Mesendoderm (in vitro differentiated cells): ENCODE measurements around the gene CHST5.

ENCODE experiments used
- DNase-seq: peaks from one replicate; pipeline ENCODE4 v3.0.0; 2013
- H2AK5ac ChIP-seq: 2 replicates; pipeline ENCODE4 v1.6.1; 2013; ENCODE audit warnings: low read length, inconsistent platforms
- H2BK120ac ChIP-seq: 2 replicates; pipeline ENCODE4 v1.6.1; 2013; ENCODE audit warnings: low read depth, mild to moderate bottlenecking, low read length, moderate library complexity, mixed read lengths
- H2BK15ac ChIP-seq: replicated peaks from 2 replicates; pipeline ENCODE4 v1.6.1; 2013; ENCODE audit warnings: low read depth, mild to moderate bottlenecking, moderate library complexity
- H2BK5ac ChIP-seq: 2 replicates; pipeline ENCODE4 v1.6.1; 2013; ENCODE audit warnings: low read length, inconsistent platforms
- H3K18ac ChIP-seq: 2 replicates; pipeline ENCODE4 v1.6.1; 2013; ENCODE audit warnings: mild to moderate bottlenecking, low read length, mixed read lengths
- H3K23ac ChIP-seq: one replicate; pipeline ENCODE4 v1.6.1; 2013; ENCODE audit warnings: low read length
- H3K27ac ChIP-seq: 2 replicates; pipeline ENCODE4 v1.5.1; 2013; ENCODE audit warnings: low read depth, mild to moderate bottlenecking, inconsistent platforms, low read length, moderate library complexity
- H3K27me3 ChIP-seq: 2 replicates; pipeline ENCODE4 v1.6.1; 2013; ENCODE audit warnings: low read length, control low read depth, mild to moderate bottlenecking, inconsistent platforms; ENCODE audit not compliant: insufficient read depth, poor library complexity
- H3K36me3 ChIP-seq: 2 replicates; pipeline ENCODE4 v1.6.1; 2013; ENCODE audit warnings: low read length, inconsistent platforms; ENCODE audit not compliant: control insufficient read depth, insufficient read depth
- H3K4ac ChIP-seq: one replicate; pipeline ENCODE4 v1.6.1; 2013; ENCODE audit warnings: low read depth, mild to moderate bottlenecking, low read length, moderate library complexity
- H3K4me1 ChIP-seq: 2 replicates; pipeline ENCODE4 v1.6.1; 2013; ENCODE audit warnings: low read depth, low read length, inconsistent platforms; ENCODE audit not compliant: control insufficient read depth
- H3K4me2 ChIP-seq: 2 replicates; pipeline ENCODE4 v1.6.1; 2013; ENCODE audit warnings: low read length
- H3K4me3 ChIP-seq: 2 replicates; pipeline ENCODE4 v1.5.1; 2013; ENCODE audit warnings: mild to moderate bottlenecking, low read length
- H3K56ac ChIP-seq: one replicate; pipeline ENCODE4 v1.6.1; 2013; ENCODE audit warnings: low read length
- H3K79me1 ChIP-seq: 2 replicates; pipeline ENCODE4 v1.6.1; 2013; ENCODE audit warnings: low read length, inconsistent platforms
- H3K79me2 ChIP-seq: 2 replicates; pipeline ENCODE4 v1.6.1; 2013; ENCODE audit warnings: mild to moderate bottlenecking, low read length; ENCODE audit not compliant: control insufficient read depth, insufficient read depth
- H3K9ac ChIP-seq: 2 replicates; pipeline ENCODE4 v1.6.1; 2013; ENCODE audit warnings: low read length, inconsistent platforms
- H4K5ac ChIP-seq: one replicate; pipeline ENCODE4 v1.6.1; 2013; ENCODE audit warnings: low read length
- H4K8ac ChIP-seq: one replicate; pipeline ENCODE4 v1.6.1; 2013; ENCODE audit warnings: low read depth, mild to moderate bottlenecking, control low read depth, low read length, moderate library complexity
- WGBS: extraction: QIAGEN DNeasy Blood & Tissue Kit; methylation state at CpG from one replicate; pipeline ENCODE4 v1.1.7; 2013; ENCODE audit warnings: low lambda C conversion rate, missing lambda C conversion rate; ENCODE audit not compliant: insufficient coverage; ENCODE audit errors: extremely low coverage; 5-methylcytosine and 5-hydroxymethylcytosine counted together

CHST5 gene

DNA sequence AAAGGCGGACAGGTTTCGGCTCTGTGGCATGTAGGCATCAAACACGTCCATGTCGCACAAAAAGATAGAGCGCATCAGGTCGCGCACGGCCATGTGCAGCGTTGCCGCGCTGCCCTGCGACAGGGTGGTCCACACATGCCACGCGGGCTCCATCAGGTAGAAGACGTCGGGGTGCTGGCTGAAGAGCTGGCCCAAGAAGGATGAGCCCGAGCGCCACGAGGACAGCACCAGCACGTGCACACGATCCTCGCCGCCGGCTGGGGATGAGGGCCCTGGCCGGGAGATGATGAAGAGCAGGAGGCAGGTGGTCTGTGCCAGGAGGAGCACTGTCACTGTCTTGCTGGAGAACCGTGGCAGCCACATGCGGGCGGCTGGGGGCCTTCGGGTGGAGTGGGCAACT is 5.9 kb downstream of the CHST5 start:
- H3K4me3 ChIP-seq = no peak overlapping the region
- no CpG with 5 or more reads among the region's 29 CpGs for WGBS
- H3K79me2 ChIP-seq = no peaks in the 10 kb centered on the region

DNA sequence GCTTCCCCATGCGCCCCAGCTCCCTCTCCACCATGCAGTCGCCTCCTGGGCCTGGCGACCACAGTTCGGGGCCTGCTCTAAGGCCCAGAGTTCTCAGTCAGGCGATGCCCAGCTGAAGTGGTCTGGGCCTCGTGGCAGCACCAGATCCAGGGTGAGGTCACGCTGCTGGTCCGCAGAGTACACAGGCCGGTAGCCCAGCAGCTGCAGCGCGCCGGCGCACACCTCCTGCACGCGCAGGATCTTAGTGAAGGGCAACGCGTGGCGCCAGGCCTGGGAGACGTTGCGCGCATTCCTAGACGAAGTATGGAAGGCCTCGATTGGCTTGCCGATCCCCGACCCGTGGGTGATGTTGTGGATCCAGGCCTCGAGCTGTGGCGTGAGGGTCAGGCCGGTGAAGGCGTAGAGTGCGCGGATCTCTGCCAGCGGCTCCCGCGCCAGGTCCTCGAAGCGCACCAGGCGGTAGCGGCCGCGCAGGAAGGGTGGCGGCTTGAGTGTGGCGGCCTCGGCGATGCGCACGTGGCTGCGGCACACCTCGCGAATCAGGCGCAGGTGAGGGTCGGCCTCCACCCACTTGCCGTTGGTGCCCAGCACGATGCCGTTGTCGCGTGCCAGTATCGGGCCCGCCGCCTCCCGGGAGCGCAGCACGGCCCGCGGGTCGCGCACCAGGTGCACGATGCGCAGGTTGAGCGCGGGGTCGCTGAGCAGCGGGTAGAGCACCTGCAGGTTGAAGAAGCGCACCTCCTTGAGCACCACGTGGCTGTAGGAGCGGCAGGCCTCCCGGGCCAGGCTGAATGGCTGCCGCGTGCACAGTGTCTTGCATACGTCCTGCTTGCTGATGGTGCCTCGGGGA is 6.6 kb downstream of the CHST5 start:
- H3K9ac ChIP-seq = no peak overlapping the region
- no peak overlapping the region for H3K56ac ChIP-seq
- H4K5ac ChIP-seq = no peak overlapping the region
- H2BK120ac ChIP-seq = no peak overlapping the region
- H3K27ac ChIP-seq = no peak overlapping the region
- H3K4me3 ChIP-seq = no peak overlapping the region
- H3K4me1 ChIP-seq = no peaks in the 10 kb centered on the region
- H3K79me1 ChIP-seq = no peaks in the 10 kb centered on the region
- no peak for DNase-seq
- H3K23ac ChIP-seq = no peak overlapping the region
- no peak overlapping the region for H2BK15ac ChIP-seq
- H3K36me3 ChIP-seq = no peaks in the 10 kb centered on the region
- no peak overlapping the region for H2AK5ac ChIP-seq
- no peak overlapping the region for H2BK5ac ChIP-seq
- no peak overlapping the region for H4K8ac ChIP-seq
- H3K18ac ChIP-seq = no peak overlapping the region
- no peaks in the 10 kb centered on the region for H3K27me3 ChIP-seq
- no peaks in the 10 kb centered on the region for H3K79me2 ChIP-seq
- H3K4me2 ChIP-seq = no peak overlapping the region
- H3K4ac ChIP-seq = no peak overlapping the region
- WGBS = no CpG with 5 or more reads among the region's 81 CpGs

More for the DNA sequence above, 5.9 kb downstream of the CHST5 start:
- no peak overlapping the region for H3K4me2 ChIP-seq
- H3K79me1 ChIP-seq = no peaks in the 10 kb centered on the region
- H3K23ac ChIP-seq = no peak overlapping the region
- no peak overlapping the region for H2AK5ac ChIP-seq
- no peak for DNase-seq
- H3K27ac ChIP-seq = no peak overlapping the region
- no peaks in the 10 kb centered on the region for H3K27me3 ChIP-seq
- no peak overlapping the region for H3K4ac ChIP-seq
- H3K9ac ChIP-seq = no peak overlapping the region
- no peak overlapping the region for H2BK15ac ChIP-seq
- H3K18ac ChIP-seq = no peak overlapping the region
- no peaks in the 10 kb centered on the region for H3K4me1 ChIP-seq
- no peak overlapping the region for H4K5ac ChIP-seq
- H4K8ac ChIP-seq = no peak overlapping the region
- no peak overlapping the region for H2BK5ac ChIP-seq
- no peaks in the 10 kb centered on the region for H3K36me3 ChIP-seq
- no peak overlapping the region for H2BK120ac ChIP-seq
- no peak overlapping the region for H3K56ac ChIP-seq

DNA sequence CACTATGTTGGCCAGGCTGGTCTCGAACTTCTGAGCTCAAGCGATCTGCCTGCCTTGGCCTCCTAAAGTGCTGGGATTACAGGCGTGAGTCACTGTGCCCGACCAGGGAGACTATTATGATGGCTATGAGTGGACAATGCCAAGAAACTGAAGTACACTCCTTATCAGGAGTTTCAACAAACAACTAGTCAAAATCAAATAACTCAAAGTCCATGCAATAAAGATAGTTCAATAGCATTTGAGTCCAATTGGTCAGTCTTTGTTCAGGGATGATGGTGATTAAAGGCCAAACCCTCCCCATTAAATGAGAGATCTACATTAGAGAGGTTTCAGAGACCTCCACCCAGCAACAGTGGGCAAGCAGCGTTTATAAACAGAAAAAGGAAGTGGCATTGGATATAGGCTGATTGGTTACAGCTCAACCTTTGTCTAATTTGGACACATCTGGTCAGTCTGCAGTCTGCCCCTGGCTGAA is 8.0 kb downstream of the CHST5 start:
- Histone ChIP-seq H2BK120ac (no peak overlapping the region), H3K18ac (no peak overlapping the region), H3K4me3 (no peak overlapping the region), H3K4ac (no peak overlapping the region), H3K4me1 (no peaks in the 10 kb centered on the region), H2BK15ac (no peak overlapping the region), H3K36me3 (no peaks in the 10 kb centered on the region), H2AK5ac (no peak overlapping the region), H3K4me2 (no peak overlapping the region), H2BK5ac (no peak overlapping the region), H3K79me2 (no peaks in the 10 kb centered on the region), H3K56ac (no peak overlapping the region), H3K27me3 (no peaks in the 10 kb centered on the region), H4K5ac (no peak overlapping the region), H3K9ac (no peak overlapping the region), H3K27ac (no peak overlapping the region), H4K8ac (no peak overlapping the region), H3K23ac (no peak overlapping the region), H3K79me1 (no peaks in the 10 kb centered on the region)
- no peak for DNase-seq
- WGBS = no CpG with 5 or more reads among the region's 5 CpGs

DNA sequence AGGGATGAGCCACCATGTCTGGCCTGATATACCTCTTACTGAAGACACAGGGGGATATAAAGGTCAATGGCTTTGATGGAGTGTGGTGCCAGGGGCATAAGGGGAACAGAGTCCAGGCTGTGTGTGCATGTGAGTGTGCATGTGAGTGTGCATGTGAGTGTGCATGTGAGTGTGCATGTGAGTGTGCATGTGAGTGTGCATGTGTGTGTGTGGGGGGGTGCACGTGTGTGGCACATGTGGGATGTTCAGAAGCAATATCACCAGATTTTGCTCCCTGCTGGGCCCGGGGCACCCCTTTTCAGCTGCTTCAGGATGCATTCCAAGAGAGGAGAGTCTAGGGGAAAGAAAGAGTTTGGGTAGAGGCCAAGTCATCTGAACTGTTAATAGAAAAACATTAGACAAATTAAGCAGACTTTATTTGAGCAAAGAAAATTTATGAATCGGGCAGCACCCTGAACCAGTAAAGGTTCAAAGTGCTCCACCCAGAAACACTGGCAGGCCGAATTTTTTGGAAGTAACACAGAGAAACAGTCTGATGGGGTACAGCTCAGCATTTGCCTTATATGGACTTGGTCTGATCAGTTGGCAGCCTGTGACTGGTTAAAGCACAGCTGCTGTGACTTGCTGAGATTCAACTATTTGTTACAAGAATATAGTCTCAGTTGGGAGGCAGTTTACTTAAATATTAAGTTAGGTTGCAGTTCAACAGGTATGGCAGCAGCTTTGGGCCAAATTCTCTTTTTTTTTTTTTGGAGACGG is 9.7 kb downstream of the CHST5 start:
- no CpG with 5 or more reads among the region's 5 CpGs for WGBS

DNA sequence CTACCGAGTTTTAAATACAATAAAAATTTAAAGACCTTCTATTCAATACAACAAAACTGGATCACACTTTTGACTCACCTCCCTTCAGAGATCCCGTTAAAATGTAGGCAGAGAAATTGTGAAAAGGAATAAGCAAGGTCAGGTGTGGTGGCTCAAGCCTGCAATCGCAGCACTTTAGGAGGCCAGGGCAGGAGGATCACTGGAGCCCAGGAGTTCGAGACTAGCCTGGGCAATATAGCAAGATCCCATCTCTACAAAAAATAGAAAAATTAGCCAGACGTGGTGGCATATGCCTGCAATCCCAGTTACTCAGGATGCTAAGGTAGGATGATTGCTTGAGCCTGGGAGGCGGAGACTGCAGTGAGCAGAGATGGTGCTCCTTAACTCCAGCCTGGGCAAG is 16.7 kb downstream of the CHST5 start:
- H3K36me3 ChIP-seq = no peaks in the 10 kb centered on the region
- no peak overlapping the region for H3K23ac ChIP-seq
- H4K8ac ChIP-seq = no peak overlapping the region
- no peak for DNase-seq
- WGBS = no CpG with 5 or more reads among the region's 6 CpGs
- no peak overlapping the region for H3K4ac ChIP-seq
- H3K79me1 ChIP-seq = no peaks in the 10 kb centered on the region
- H3K4me3 ChIP-seq = no peak overlapping the region
- no peak overlapping the region for H2AK5ac ChIP-seq
- H2BK120ac ChIP-seq = no peak overlapping the region
- H3K4me1 ChIP-seq = no peaks in the 10 kb centered on the region
- no peak overlapping the region for H3K4me2 ChIP-seq
- H2BK5ac ChIP-seq = no peak overlapping the region
- H3K27me3 ChIP-seq = no peaks in the 10 kb centered on the region
- no peak overlapping the region for H2BK15ac ChIP-seq
- H3K9ac ChIP-seq = no peak overlapping the region
- H3K79me2 ChIP-seq = no peaks in the 10 kb centered on the region
- no peak overlapping the region for H3K18ac ChIP-seq
- H3K27ac ChIP-seq = no peak overlapping the region
- no peak overlapping the region for H3K56ac ChIP-seq
- H4K5ac ChIP-seq = no peak overlapping the region

More for the DNA sequence above, 9.7 kb downstream of the CHST5 start:
- DNase-seq = no peak
- H3K27ac ChIP-seq = no peak overlapping the region
- no peak overlapping the region for H2BK5ac ChIP-seq
- no peak overlapping the region for H3K4me3 ChIP-seq
- H3K27me3 ChIP-seq = no peaks in the 10 kb centered on the region
- no peak overlapping the region for H4K8ac ChIP-seq
- no peaks in the 10 kb centered on the region for H3K79me2 ChIP-seq
- no peaks in the 10 kb centered on the region for H3K36me3 ChIP-seq
- no peaks in the 10 kb centered on the region for H3K79me1 ChIP-seq
- no peak overlapping the region for H3K23ac ChIP-seq
- no peak overlapping the region for H2BK120ac ChIP-seq
- H3K56ac ChIP-seq = no peak overlapping the region
- H2BK15ac ChIP-seq = no peak overlapping the region
- H3K4ac ChIP-seq = no peak overlapping the region
- H3K4me1 ChIP-seq = no peaks in the 10 kb centered on the region
- H3K4me2 ChIP-seq = no peak overlapping the region
- no peak overlapping the region for H2AK5ac ChIP-seq
- H4K5ac ChIP-seq = no peak overlapping the region
- no peak overlapping the region for H3K18ac ChIP-seq
- no peak overlapping the region for H3K9ac ChIP-seq
